Myocyte (in vitro differentiated cells): ENCODE results near the gene LRRC8D. TPM values are rescaled to one million over a fixed set of nuclear protein-coding genes. Genes with fewer than 3 reads are reported as not detected.

Experiments
- DNase-seq: peaks from one replicate; pipeline ENCODE4 v3.0.0-alpha.2; 2012; ENCODE audit warnings: low read depth
- total RNA-seq: library from RNA; depleted of rRNA; stranded (reverse); fragments of >200 nt; gene quantifications from 2 replicates; pipeline ENCODE4 v1.2.3, GENCODE V29; 2014

The LRRC8D gene
- total RNA-seq, 1 donor from 2014 or later = 16.7 TPM

GRCh38 chr1:89865498-89866382 lies 44.9 kb downstream of the LRRC8D start:
- DNase-seq = no peak

GRCh38 chr1:89866568-89866967 lies 45.7 kb downstream of the LRRC8D start:
- no peak for DNase-seq

GRCh38 chr1:89870998-89871397 lies 50.2 kb downstream of the LRRC8D start:
- DNase-seq = no peak

- no peak for DNase-seq
Measured at GRCh38 chr1:89871768-89872473, 51.1 kb downstream of the LRRC8D start.

GRCh38 chr1:89872567-89872966 lies 51.7 kb downstream of the LRRC8D start:
- DNase-seq = no peak

GRCh38 chr1:89873288-89873687 lies 52.5 kb downstream of the LRRC8D start:
- DNase-seq = no peak

GRCh38 chr1:89873770-89874169 lies 52.9 kb downstream of the LRRC8D start:
- DNase-seq = peak; percentile 57

GRCh38 chr1:89876463-89876862 lies 55.6 kb downstream of the LRRC8D start:
- peak; percentile 34 for DNase-seq

- no peak for DNase-seq
Measured at GRCh38 chr1:89877756-89878155, 56.9 kb downstream of the LRRC8D start.

- DNase-seq = no peak
Measured at GRCh38 chr1:89878256-89878655, 57.4 kb downstream of the LRRC8D start.

GRCh38 chr1:89880679-89881078 lies 59.8 kb downstream of the LRRC8D start:
- no peak for DNase-seq

- no peak for DNase-seq
Measured at GRCh38 chr1:89881415-89882058, 60.7 kb downstream of the LRRC8D start.

- DNase-seq = no peak
Measured at GRCh38 chr1:89882348-89883029, 61.7 kb downstream of the LRRC8D start.

GRCh38 chr1:89883030-89883379 lies 62.2 kb downstream of the LRRC8D start:
- DNase-seq = no peak

- no peak for DNase-seq
Measured at GRCh38 chr1:89884718-89885596, 64.1 kb downstream of the LRRC8D start.

- no peak for DNase-seq
Measured at GRCh38 chr1:89887270-89887669, 66.4 kb downstream of the LRRC8D start.

- DNase-seq = no peak
Measured at GRCh38 chr1:89887713-89888112, 66.9 kb downstream of the LRRC8D start.

GRCh38 chr1:89888480-89889322 lies 67.9 kb downstream of the LRRC8D start:
- no peak for DNase-seq

GRCh38 chr1:89889323-89889615 lies 68.4 kb downstream of the LRRC8D start:
- no peak for DNase-seq
